ENCODE results near the gene ATP5F1E. TPM values are rescaled to one million over a fixed set of nuclear protein-coding genes. Genes with fewer than 3 reads are reported as not detected.

Gene ATP5F1E
- 352 TPM for polyA plus RNA-seq (2012; ENCODE audit: insufficient read depth, insufficient read length)

DNA sequence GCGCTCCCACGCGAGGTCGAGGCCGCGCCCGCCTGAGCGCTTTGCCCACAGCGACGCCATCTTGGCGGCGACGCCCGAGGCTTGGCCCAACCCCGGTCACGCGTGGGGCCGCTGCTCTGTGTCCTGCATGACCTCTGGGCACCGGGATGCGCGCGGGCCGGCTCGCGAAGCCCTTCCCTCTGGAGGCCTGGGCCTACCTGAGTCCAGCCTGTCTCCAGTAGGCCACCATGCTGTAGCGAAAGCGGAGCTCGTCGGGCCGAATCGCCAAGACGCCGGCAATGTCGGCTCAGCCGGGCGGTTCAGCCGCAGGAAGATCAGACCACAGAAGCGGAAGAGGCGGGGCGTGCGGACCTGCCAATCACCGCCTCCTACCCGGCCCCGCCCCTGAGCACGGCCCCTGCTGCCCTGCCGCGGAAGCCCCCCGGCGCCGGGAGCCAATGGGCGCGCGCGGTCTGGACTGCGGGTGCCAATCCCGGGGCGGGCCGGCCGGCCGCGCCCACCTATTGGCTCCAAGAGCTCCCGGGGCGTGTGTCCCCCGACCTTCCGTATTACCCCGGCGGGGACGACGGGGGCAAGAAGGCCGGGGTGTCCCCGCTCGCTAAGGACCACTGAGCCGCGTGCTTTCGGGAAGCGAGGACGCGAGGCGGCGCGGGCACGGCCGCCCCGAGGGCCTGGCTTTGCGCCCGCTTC, at the start of gene ATP5F1E:
ATP5F1E (minus strand) TSS at position 313 of the 690 bp plus-strand sequence; CDS start at position 229, 84 bp downstream.
- peak; percentile 90 for DNase-seq (ENCODE audit: low read depth, low spot score)
- H3K4me3 ChIP-seq (ENCODE audit: low read length) = peak within 1 kb of the TSS; percentile 73

DNA sequence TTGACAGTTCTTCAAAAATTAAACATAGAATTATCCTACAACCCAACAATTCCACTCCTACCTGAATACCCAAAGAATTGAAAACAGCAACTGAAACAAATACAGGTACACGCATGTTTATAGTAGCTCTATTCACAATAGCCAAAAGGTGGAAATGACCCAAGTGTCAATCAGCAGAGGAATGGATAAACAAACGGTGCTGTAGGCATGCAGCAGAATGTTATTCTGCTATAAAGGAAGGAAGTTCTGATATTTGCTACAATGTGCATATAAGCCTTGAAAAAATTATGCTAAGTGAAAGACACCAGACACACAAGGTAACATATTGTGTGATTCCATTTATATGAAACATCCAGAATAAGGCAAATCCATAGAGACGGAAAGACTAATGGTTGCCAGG, 48.9 kb upstream of the ATP5F1E start:
- no peak overlapping the region for H3K4me3 ChIP-seq (ENCODE audit: low read length)
- DNase-seq (ENCODE audit: low read depth, low spot score) = no peak

DNA sequence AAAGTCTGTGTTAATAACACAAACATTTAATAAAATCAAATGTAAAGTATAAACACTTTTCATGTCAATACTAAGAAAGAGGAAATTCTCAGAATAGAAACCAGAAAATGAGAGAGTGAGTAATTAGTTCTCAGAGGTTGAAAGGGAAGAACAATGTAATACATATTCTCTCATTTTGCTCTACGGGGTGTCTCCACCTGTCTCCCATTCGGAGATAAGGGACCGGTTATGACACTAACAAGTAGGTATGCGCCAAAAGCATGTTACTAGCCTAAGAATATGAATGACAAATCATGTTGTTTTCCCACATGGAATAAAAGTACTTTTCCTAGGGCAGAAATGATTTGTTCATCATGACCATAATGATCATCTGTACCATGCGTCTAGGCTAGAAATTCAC, 46.1 kb upstream of the ATP5F1E start:
- no peak overlapping the region for H3K4me3 ChIP-seq (ENCODE audit: low read length)
- DNase-seq (ENCODE audit: low read depth, low spot score) = no peak

DNA sequence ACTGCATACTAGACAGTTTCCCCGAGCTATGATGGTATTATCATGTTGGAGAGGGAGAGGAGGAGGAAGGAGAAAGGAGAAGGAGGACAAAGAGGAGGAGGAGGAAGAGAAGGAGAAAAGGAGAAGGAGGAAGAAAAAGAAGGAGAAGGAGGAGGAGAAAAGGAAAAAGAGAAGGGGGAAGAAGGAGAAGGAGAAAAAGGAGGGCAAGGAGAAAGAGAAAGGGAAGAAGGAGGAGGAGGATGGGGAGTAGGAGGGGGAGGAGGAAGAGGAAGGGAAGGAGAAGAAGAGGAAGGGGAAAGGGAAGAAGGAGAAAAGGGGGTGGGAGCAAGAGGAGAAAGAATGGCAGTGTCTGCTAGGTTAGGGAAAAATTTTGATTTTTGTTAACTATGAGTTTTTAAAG, 45.6 kb upstream of the ATP5F1E start:
- no peak overlapping the region for H3K4me3 ChIP-seq (ENCODE audit: low read length)
- DNase-seq (ENCODE audit: low read depth, low spot score) = no peak

DNA sequence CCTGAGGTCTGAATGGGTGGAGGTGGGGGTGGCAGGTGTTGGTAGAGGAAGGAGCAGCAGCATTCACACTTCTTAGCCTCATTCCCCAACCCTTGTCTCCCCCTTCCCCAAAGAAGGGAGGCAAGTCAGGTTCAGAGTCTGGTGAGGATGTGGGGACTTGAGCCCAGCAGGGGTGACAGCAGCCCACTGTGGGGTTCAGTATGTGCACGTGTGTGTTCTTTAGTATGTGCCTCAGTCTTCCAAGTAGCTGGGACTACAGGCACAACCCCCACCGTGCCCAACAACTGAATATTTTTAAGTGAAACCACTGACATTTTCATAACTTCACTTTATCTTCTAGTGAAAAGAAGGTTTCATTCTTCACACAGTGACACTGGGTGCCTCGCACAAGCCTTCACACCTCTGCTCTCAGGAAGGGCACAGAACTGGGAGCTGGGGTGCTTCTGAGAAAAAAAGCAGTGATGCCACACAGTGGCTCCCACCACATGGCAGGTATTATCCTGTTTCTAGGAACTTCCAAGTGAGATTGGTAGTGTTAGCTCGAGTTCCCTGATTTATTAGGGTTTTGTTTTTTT, 43.9 kb upstream of the ATP5F1E start:
- H3K4me3 ChIP-seq (ENCODE audit: low read length) = no peak overlapping the region
- no peak for DNase-seq (ENCODE audit: low read depth, low spot score)

DNA sequence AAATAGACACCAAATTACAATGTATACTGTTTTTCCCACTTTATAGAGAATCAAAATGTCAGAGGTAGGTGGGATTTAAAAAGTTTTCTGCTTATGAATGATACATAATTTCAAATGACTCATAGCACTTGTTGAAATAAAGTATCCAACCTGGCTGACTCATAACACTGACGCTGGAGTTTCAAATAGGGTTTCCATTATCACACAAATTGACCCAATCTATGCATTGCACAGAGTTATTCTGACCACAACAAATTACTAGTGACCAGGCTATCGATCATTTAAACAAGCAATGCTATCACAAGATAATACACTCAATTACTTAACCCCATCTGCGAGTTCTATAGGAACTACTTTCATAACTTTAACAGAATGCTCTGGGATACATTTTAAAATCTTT, 42.3 kb upstream of the ATP5F1E start:
- DNase-seq (ENCODE audit: low read depth, low spot score) = no peak
- H3K4me3 ChIP-seq (ENCODE audit: low read length) = no peak overlapping the region

DNA sequence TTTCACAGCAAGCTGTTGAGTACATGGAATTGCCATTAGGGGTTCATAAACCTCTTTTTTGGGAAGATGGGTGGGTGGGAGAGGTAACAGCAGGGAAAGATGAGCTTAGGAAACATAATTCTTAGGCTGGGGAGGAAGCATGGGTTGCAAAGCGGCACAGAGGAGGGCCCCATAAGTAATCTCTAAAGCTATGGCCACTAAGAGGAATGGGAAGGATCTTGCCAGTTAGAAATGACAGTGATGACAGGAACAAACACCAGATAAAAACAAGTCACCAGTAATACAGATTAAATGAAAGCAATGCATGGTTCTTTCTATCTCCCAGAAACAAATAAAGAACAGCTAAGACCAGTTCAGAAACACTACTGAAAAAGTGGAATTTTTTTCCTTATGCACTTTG, 41.4 kb upstream of the ATP5F1E start:
- H3K4me3 ChIP-seq (ENCODE audit: low read length) = no peak overlapping the region
- no peak for DNase-seq (ENCODE audit: low read depth, low spot score)

DNA sequence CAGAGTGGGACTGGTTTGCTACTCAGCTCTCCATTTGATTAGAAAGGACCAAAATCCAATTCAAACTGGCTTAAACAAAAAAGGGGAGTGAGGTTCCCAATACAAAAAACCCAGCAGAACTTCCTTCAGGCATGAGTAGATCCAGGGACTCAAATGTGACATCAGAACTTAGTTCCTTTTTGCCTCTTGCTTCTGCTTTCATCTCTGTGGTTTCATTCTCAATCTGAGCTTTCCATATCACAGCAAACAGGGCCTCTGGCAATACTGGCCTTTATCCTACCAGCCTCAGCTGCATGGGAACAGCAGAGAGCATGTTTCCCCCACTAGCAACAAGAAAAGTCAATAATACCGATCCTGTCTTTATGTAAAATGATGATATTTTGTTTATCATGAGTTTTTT, 39.1 kb upstream of the ATP5F1E start:
- no peak overlapping the region for H3K4me3 ChIP-seq (ENCODE audit: low read length)
- DNase-seq (ENCODE audit: low read depth, low spot score) = no peak

DNA sequence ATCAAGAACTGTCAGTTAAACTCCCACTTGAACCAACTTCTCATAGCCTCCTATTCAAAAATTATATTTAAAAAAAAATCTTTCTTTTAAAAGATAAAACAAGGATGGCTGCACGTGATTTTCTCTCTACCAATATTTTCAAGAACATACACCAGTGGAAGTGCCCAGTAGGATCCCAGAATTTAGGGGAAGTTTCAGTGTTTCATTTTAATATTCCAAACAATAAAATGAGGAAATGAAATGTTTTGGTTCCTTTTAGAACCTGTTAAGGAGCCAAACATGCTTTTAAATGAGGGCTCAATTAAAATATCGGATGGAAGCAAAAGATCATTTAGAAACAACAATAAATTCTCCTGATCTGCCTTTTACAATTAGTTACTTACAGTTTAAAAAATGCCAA, 36.9 kb upstream of the ATP5F1E start:
- no peak for DNase-seq (ENCODE audit: low read depth, low spot score)
- H3K4me3 ChIP-seq (ENCODE audit: low read length) = no peak overlapping the region

DNA sequence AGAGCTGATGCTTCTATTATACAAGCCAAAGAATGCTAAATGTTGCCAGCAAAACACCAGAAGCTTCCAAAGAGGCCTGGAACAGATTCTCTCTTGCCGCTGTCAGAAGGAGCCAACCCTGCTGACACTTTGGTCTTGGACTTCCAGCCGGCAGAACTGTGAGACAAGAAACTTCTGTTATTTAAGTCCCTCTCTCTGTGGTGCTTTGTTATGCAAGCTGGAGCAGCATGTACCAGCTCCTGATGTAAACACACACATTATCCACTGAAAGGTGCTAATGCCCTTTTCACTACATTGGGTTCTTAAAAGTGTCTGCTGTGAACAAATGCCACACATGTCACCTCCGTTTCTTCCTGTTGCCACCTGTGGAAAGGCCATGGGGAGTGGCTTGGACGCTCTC, 36.4 kb upstream of the ATP5F1E start:
- DNase-seq (ENCODE audit: low read depth, low spot score) = no peak
- no peak overlapping the region for H3K4me3 ChIP-seq (ENCODE audit: low read length)

DNA sequence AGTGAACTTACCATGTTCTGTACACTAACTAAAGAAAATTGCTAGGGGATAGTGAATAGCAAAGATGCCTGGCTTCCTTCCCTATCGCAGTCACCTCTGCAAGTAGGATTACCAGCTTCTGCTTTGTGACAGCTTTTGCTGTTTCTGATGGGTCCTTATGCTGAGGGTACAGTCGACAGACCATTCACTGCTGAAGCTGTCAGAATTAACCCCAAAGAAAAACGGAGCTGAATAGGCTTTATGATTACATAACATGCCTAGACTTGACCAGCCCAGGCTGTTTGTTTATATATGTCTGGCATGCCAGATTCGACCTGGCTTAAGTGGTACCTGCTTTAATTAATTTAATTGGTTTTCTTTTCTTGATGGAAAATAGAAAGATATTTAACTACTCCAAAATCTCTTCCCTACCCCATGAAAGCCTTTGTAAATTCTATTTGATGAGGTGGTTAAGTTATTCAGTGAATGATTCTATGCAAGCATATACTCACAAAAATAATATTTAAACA, 32.1 kb upstream of the ATP5F1E start:
- DNase-seq (ENCODE audit: low read depth, low spot score) = no peak
- H3K4me3 ChIP-seq (ENCODE audit: low read length) = no peak overlapping the region

DNA sequence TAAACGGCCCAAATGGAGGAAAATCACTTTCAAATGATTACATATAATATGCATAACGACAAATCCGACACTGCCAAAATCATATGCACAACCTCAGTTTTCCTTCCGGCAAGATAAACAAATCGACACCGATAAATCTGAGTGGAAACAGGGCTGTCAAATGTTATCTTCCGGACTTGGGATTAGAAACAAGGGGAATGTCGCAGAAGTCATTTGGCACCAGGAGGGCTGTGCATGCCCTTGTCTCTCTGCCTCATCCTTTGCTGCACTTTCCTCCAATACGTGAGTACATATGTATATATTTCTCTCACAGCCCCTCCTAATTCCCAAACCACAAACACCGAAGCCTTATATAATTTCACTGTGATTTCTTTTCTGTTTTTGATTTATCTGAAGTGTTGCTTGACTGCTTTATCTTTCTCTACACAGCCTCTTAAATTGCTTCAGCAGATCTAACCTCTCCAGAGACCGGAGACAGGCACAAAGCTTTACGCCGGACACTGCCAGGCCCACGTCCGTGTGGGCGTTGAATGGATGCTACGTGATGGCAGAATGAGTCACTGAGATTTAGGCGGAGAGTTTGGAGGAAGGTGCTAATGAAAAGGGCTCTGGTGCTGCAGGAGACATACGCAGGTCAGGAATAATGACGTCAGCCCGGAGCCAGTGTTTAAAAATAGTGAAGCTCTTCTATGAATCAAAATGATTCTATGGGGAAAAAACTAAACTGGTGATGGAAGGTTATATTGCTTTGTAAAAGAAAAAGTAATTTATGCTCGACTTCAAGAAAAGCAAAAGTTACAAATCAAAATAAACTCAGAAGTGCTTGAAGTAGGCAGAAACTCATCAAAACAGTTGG, 31.5 kb upstream of the ATP5F1E start:
- DNase-seq (ENCODE audit: low read depth, low spot score) = no peak
- H3K4me3 ChIP-seq (ENCODE audit: low read length) = no peak overlapping the region

DNA sequence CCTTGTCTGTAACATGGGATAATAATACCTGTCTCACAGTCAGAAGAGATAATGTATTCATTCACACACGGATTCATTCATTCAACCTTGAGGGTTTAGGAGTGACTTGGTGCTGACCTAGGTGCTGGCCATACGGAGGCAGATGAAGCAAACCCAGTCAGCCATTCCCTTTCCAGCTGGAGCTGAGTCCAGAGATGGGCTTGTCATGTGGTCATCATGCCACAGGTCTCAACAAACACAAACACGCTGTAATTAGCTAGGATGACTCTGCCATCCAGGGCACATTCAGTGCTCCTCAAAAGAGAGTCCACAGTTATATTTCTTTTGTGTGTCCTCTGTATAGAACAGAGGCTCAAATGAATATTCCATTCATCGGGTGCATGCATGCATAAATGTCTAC, 29.9 kb upstream of the ATP5F1E start:
- DNase-seq (ENCODE audit: low read depth, low spot score) = no peak
- H3K4me3 ChIP-seq (ENCODE audit: low read length) = no peak overlapping the region

DNA sequence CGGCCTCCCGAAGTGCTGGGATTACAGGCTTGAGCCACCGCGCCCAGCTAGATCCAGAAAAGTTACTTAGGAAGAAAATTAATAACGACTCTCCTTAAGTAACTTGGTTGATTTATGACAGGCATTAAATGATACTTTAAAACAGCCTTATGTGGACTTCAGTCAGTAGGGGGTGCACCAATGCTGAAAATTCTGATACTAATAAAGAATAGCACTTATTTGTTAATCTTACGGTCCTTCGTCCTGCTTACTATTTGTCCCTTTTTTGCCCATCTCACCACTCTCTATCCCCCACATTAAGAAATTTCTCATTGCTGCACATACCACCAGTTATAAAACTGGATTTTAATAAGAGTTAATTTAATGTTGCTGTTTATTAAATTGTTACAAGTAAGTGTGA, 23.2 kb upstream of the ATP5F1E start:
- no peak for DNase-seq (ENCODE audit: low read depth, low spot score)
- no peak overlapping the region for H3K4me3 ChIP-seq (ENCODE audit: low read length)

DNA sequence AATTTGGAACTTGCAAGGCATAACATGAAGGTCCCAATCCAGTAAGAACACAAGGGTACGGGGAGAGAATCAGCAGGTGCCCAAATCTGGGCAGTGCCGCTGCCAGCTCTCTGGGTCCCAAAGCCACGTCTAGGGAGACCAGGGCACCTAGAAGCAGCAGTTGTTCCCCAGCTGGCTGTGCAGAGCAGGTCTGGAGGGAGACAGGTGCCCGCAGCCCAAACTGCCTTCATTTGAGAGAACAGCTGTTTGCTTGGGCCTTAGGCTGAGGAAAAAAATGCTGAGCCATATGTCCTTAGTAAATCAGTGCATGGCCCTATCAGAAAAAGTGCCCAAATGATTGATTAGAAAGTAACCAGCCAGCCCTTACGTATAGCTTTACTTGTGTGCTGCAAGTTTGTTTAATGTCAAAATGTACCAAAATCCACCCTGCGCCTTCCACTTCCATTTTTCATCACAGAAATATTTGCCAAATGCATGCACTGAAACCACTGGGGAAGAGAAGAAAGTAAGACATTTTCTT, 19.6 kb upstream of the ATP5F1E start:
- no peak overlapping the region for H3K4me3 ChIP-seq (ENCODE audit: low read length)

DNA sequence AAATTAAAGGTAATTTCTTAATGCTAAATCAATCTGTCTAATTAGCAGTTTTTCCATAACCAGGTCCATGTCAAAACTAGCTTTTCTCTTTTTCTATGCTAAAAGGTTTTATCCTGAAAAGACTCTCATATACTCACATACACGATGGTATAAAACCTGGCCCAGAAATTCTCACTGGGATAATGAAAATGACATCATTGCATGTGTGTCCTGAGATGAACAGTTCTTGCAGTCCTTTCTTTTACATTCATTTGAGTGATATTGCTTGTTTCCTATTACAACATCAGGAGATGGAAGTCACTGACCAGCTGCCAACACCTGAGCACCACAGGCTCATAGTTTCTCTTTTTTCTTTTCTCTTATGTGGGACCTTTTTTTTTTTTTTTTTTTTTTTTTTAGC, 18.3 kb upstream of the ATP5F1E start:
- DNase-seq (ENCODE audit: low read depth, low spot score) = no peak
- no peak overlapping the region for H3K4me3 ChIP-seq (ENCODE audit: low read length)

More for the DNA sequence above, 19.6 kb upstream of the ATP5F1E start:
- DNase-seq (ENCODE audit: low read depth, low spot score) = no peak

DNA sequence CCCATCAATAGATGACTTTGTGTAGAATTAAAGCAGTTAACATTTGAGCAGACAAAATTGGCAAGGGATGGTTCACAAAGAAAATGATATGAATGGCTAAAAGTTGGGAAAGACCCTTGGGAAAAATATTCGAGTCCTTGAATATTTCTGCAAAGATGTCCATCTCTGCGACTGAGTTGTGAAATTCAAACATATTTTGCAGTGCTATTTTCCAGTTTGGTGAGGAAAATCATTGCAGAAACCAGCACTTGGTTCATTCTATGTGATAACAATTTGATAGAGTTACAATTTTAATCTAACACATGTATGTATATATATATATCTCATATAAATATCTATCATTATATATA, 16.5 kb upstream of the ATP5F1E start:
- no peak for DNase-seq (ENCODE audit: low read depth, low spot score)
- no peak overlapping the region for H3K4me3 ChIP-seq (ENCODE audit: low read length)

DNA sequence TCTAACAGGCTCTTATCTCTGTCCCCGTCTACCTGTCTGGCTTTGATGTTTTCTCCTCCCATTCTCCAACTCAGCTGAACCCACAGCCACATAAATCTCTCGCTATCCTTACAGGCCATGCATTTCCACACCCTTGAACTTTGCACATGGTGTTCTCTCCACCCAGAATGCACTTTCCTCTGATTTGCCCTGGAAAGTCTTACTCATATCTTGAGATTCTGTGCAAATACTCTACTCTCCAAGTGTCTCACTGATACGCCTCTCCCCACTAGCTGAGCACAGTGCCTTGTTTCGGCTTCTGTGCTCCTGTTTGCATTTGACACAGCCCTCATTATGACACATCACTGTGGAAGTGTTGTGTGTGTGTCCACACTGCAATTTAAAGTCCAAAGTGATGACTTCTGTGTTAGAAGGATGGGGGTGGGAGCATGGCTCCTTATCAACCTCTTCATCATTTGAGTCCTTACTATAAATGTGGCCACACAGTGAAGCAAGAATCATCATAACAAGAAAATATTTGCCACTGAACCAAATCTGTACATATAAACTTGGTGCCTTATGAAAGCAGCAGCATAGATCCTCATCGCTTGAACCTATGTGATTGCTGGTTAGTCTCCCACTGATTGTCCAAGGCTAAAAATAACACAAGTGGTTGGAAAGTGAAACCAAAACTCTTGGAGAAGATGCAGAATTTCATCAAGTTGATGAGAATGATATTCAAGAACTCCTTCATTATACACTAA, 16.0 kb upstream of the ATP5F1E start:
- H3K4me3 ChIP-seq (ENCODE audit: low read length) = no peak overlapping the region

DNA sequence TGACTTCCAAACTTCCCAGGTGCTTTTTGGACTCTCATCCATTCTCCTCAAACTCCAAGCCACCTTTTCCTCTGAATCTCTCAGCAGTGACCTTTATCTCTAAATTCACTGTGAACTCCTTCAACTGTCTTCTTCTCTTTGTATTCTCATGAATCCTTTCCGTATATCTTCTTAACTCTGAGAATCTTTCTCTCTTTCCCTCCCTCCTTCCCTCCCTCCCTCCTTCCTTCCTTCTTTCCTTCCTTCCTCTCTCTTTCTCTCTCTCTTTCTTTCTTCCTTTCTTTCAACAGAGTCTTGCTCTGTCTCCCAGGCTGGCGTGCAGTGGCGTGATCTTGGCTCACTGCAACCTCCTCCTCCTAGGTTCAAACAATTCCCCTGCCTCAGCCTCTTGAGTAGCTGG, 14.7 kb upstream of the ATP5F1E start:
- no peak for DNase-seq (ENCODE audit: low read depth, low spot score)
- no peak overlapping the region for H3K4me3 ChIP-seq (ENCODE audit: low read length)

More for the DNA sequence above, 16.0 kb upstream of the ATP5F1E start:
- no peak for DNase-seq (ENCODE audit: low read depth, low spot score)

Measured in Jurkat, Clone E6-1 (cell line).